GM18508 (cell line): ENCODE results near the gene RRH.

Experiments used
- ATAC-seq: cut with Tn5 transposase; IDR thresholded peaks from one replicate; pipeline ENCODE4 v1.9.1; 2021; ENCODE audit warnings: moderate number of reproducible peaks; ENCODE audit not compliant: insufficient read depth, unreplicated experiment

Gene RRH

GRCh38 chr4:109879636-109880314 is 52.0 kb downstream of the RRH start:
- no peak for ATAC-seq

DNA sequence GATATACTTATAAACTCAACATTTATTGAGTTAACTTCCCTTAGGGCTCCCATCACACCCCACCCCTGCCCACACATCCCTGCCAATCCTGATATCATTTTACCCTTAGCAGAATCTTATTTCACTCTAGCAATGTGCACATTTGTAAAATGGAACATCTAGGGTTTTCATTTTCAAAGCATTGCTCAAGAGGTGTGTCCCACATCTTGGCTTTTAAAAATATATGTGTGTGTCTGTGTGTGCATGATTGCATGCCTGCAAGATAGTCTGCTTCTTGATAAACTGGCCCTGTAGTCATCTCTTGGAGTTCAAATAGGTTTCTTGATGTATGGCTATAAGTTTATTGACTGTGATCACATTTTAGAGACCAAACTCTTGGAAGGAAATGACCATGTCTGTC is 58.5 kb downstream of the RRH start:
- no peak for ATAC-seq

GRCh38 chr4:109887071-109887470 is 59.3 kb downstream of the RRH start:
- ATAC-seq = no peak

GRCh38 chr4:109890076-109890475 is 62.3 kb downstream of the RRH start:
- ATAC-seq = no peak
